ENCODE results near the gene LIMCH1. TPM values are rescaled to one million over a fixed set of nuclear protein-coding genes. Genes with fewer than 3 reads are reported as not detected.

Gene LIMCH1
- total RNA-seq, 1 experiment from 2014 or later = 3.3 TPM

DNA sequence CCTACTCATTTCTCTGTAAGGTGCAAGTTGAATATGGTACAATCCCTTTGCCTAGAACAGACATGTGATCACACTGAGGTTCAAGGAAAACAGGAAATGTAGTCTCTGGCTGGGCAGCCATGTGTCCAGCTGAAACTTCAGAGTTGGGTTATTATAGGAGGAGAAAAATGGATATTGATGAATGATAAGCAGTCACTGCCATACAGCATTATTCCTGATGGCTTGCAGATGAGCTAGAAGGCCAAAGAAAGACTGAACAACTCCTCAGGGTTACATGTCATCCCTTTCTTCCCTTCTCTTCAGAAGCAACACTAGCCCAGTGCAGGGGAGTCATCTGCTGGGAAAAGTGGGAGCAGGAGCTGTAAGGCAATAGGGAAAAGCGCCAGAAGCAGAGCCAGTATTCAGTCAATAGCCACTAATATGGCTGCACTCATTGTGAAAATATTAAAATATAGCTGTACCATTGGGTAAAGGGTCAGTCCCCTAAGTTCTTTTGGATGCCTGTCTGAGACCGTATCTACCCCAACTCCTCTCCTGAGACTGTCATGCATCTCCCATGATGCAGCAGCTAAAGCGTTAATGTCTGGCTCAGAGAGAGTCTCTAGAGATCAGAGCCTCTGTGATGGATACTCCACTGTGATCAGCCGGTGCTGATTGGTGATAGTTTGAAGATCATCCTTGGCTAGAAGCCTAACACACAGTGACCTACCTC is 190.1 kb downstream of the LIMCH1 start:
- no peaks in the 10 kb centered on the region; the same call in 1 of the 2 replicates for H3K27me3 ChIP-seq (ENCODE audit: insufficient read depth, low read length)
- Mint-ChIP-seq H3K4me1 (no peaks in the 10 kb centered on the region), H3K27me3 (ENCODE audit: low read depth) (peaks cover 83% of the 10 kb centered on the region), H3K27ac (no peak overlapping the region; a peak in 1 of 7 replicates), H3K4me3 (no peak overlapping the region), H3K9me3 (peaks cover 5 to 6% of the 10 kb centered on the region in 2 experiments), H3K36me3 (ENCODE audit: insufficient read depth in 1 of 3, low read depth in 3 of 3) (no peaks in the 10 kb centered on the region)
- no peaks in the 10 kb centered on the region for H3K9me3 ChIP-seq (ENCODE audit: control insufficient read depth, low read depth, low read length)
- no peak overlapping the region for H3K4ac ChIP-seq (ENCODE audit: low read depth, low read length)
- WGBS (ENCODE audit: extremely low coverage, insufficient read length, low lambda C conversion rate) = no CpG with 5 or more reads among the region's 4 CpGs
- H3T11ph ChIP-seq (ENCODE audit: low read length) = no peak overlapping the region
- H3K79me1 ChIP-seq (ENCODE audit: insufficient read depth, low read depth, low read length, poor library complexity, severe bottlenecking) = no peaks in the 10 kb centered on the region
- H2BK20ac ChIP-seq (ENCODE audit: low read depth, low read length, poor library complexity, severe bottlenecking) = no peak overlapping the region
- no peak overlapping the region for H3K14ac ChIP-seq (ENCODE audit: insufficient read depth, low read length)
- H2BK12ac ChIP-seq (ENCODE audit: insufficient read length, low read depth, low read length) = no peak overlapping the region
- H3K27ac ChIP-seq (ENCODE audit: insufficient read length, low read depth, low read length) = no peak overlapping the region
- H3K4me2 ChIP-seq (ENCODE audit: insufficient read depth, insufficient read length, low read length) = no peak overlapping the region
- no peaks in the 10 kb centered on the region for H3K23me2 ChIP-seq (ENCODE audit: insufficient read length, low read depth, low read length, poor library complexity, severe bottlenecking)
- H2BK120ac ChIP-seq (ENCODE audit: low read depth, low read length, poor library complexity, severe bottlenecking) = no peak overlapping the region
- H2BK15ac ChIP-seq (ENCODE audit: low read depth, low read length) = no peak overlapping the region
- no peak overlapping the region for H3K23ac ChIP-seq (ENCODE audit: insufficient read length, low read depth, low read length)
- H4K91ac ChIP-seq (ENCODE audit: insufficient read length, low read depth, low read length) = no peak overlapping the region
- H4K8ac ChIP-seq (replicated peaks; ENCODE audit: insufficient read length, low read depth, low read length) = no peak overlapping the region
- H2AFZ ChIP-seq (ENCODE audit: low read length) = no peak overlapping the region
- no peak overlapping the region for H3K18ac ChIP-seq (ENCODE audit: insufficient read length, low read depth, low read length)
- H3K56ac ChIP-seq (ENCODE audit: insufficient read length, low read depth, low read length) = no peak overlapping the region
- TF ChIP-seq, protein P1, sequence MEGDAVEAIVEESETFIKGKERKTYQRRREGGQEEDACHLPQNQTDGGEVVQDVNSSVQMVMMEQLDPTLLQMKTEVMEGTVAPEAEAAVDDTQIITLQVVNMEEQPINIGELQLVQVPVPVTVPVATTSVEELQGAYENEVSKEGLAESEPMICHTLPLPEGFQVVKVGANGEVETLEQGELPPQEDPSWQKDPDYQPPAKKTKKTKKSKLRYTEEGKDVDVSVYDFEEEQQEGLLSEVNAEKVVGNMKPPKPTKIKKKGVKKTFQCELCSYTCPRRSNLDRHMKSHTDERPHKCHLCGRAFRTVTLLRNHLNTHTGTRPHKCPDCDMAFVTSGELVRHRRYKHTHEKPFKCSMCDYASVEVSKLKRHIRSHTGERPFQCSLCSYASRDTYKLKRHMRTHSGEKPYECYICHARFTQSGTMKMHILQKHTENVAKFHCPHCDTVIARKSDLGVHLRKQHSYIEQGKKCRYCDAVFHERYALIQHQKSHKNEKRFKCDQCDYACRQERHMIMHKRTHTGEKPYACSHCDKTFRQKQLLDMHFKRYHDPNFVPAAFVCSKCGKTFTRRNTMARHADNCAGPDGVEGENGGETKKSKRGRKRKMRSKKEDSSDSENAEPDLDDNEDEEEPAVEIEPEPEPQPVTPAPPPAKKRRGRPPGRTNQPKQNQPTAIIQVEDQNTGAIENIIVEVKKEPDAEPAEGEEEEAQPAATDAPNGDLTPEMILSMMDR (conservative IDR thresholded peaks at IDR 0.05) = no peak
- H3K79me2 ChIP-seq (ENCODE audit: insufficient read depth, low read length) = no peaks in the 10 kb centered on the region
- no peaks in the 10 kb centered on the region for H3K4me1 ChIP-seq (ENCODE audit: insufficient read depth, low read length)
- DNase-seq = no peak
- H4K20me1 ChIP-seq (ENCODE audit: control insufficient read depth, insufficient read depth, insufficient read length) = no peaks in the 10 kb centered on the region
- no peak overlapping the region for H2BK5ac ChIP-seq (ENCODE audit: insufficient read length, low read length)
- H2AK5ac ChIP-seq (ENCODE audit: insufficient read length, low read length) = no peak overlapping the region
- H4K5ac ChIP-seq (ENCODE audit: insufficient read length, low read depth, low read length) = no peak overlapping the region
- H3K9ac ChIP-seq (ENCODE audit: extremely low read depth, insufficient read length, low read length) = no peak overlapping the region
